ENCODE measurements around the gene PEX5L.

The PEX5L gene

DNA sequence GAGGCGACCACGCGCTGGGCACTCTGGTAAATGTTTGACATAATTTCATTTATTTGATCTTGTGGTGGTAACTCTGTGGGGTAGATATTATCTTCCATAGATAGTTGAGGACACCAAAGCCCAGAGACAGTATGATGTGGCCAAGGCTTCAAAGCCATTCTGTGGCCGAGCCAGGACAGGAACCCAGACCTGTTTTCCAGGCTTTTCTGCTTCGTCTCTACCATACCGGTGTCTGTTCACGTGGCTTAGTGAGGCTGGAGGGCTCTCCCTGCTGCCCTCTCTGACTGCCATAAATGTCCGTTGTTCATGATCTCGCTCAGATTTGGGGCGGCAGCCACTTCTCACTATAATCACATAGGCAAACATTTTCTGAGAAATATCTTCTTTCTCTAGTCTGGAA is 134.7 kb downstream of the PEX5L start:
- DNase-seq (ENCODE audit: low read depth in 2 of 2, low spot score in 1 of 2), result no peak

DNA sequence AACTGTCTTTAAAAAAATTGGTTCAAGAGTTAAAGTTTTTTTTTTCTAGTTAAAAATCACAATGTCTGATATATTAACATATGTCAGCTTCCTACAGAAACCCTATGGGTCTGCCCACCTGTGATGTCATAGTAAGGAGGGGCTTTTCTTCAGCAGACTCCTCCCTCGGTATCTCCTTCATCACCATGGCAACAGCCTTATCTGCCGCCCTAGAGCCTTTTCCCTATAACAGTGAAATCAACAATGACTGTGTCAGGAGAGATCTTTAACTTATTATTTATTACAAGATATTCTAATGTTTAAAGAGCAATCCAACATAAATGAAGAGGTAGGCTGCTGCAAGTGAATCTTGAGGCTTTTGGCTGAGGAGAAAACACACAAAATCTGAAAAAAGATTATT is 138.7 kb downstream of the PEX5L start:
- no peak for DNase-seq (ENCODE audit: low read depth in 2 of 2, low spot score in 1 of 2)

DNA sequence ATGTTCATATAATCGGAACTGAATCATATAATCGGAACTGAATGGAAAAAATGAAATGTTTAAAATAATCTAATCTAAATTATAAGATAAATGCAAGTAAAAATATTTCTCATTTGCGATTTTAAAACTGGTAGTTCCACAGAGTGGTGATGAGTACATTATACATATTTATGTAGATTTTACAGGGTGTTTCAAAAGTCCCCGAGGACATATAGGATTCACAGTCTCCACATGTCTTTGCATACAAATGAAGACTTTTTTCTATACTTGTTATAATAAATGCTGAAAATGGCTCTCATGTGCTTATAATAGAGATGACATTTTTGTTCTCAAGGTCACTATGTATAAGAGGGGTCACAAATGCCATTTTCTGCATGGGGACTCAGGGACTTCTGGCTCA is 139.5 kb downstream of the PEX5L start:
- DNase-seq (ENCODE audit: low read depth in 2 of 2, low spot score in 1 of 2), result no peak

DNA sequence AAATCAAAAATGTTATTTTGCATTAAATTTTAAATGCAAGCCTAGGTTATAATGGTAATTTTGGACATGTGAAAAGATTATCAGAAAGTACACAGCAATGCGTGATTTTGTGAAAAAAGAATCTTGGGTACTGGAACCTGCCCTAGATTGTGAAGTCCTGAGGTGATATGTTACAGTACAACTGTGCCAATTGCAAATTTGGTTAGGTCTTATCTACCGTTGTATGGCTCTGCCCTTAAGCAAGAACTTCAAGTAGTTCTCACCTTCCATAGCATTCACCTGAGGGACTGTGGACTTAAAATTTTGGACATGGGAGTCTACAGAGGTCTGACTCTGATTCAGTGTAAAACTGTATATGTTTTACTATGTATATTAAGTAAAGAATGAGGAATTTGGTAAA is 140.2 kb downstream of the PEX5L start:
- no peak for DNase-seq (ENCODE audit: low read depth in 2 of 2, low spot score in 1 of 2)

DNA sequence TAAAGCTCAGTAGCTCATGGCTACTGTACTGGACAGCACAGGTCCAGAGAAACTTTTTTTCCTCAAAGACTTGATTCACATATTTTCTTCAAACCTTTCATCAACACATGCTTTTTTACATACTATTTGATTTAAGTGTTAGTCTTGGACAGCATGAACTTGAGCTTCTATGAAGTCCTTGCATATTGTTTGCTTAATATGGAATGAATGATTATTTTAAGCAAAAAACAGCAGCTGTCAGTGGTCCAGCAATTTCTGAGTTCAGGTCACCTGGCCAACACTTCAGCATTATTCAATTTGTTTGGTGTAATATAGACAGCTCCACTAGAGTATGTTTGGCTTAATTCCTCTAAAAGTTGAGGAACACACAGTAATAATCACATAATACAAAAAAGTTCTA is 141.4 kb downstream of the PEX5L start:
- DNase-seq (ENCODE audit: low read depth in 2 of 2, low spot score in 1 of 2), result no peak

DNA sequence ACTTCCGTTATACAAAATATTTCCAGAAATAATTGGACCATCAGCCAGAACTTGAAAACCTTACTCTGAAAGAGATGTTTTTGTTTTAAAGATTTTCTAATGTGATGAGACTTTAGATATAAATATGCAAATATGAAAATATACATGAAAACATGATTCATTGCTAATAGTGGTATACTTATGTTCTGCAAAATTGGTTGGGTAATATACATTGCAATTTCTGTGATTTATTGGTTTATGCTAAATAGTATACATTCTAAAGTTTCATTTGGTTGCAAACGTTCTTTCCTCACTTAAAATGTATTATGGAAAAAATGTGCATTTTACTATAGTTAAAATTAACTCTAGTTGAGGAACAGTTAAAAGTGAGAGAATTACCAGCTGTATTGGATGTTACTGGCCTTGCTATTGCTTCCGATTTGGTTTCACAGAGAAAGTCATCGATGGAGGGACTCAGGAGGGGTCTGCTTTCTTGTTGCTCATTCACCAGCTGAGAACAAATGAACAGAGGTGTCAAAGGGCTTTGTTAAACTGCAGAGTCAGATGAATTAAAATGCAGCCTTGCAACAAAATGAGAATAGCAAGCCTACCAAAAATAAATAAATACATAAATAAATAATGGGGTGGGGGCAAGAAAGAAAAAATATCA is 149.3 kb downstream of the PEX5L start:
- DNase-seq (ENCODE audit: low read depth in 2 of 2, low spot score in 1 of 2), result no peak

DNA sequence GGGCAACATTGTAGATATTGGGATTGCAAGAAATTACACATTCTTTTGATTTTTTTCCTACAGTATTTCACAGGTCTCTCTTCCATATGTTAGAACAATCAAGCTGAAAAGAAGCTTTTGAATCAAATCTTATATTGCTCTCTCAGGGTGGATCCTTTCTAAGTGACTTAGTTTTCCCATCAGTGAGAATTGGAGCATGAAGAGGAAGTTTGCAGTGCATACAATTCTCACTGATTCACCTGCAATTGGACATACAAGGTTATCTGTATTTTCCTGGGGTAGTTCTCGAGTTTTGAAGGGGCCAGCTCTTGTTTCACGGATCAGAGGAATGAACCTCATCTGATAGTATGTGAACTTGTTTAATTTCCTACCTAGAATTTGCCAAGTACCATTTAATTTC is 150.8 kb downstream of the PEX5L start:
- no peak for DNase-seq (ENCODE audit: low read depth in 2 of 2, low spot score in 1 of 2)

DNA sequence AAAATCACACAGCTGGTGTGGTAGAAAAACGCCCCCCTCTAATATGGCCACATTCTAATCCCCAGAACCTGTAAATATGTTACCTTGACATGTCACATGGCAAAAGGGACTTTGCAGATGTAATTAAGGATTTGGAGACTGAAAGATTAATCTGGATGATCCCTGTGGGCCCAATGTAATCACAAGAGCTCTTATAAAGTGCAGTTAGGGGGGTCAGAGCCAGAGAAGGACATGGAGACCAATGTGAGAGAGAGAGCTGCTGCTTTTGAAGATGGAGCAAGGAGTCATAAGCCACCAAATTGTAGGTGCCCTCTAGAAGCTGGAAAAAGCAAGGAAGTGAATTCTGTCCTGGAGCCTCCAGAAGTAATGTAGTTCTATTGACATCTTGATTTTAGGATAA is 152.6 kb downstream of the PEX5L start:
- DNase-seq (ENCODE audit: low read depth in 2 of 2, low spot score in 1 of 2), result no peak

DNA sequence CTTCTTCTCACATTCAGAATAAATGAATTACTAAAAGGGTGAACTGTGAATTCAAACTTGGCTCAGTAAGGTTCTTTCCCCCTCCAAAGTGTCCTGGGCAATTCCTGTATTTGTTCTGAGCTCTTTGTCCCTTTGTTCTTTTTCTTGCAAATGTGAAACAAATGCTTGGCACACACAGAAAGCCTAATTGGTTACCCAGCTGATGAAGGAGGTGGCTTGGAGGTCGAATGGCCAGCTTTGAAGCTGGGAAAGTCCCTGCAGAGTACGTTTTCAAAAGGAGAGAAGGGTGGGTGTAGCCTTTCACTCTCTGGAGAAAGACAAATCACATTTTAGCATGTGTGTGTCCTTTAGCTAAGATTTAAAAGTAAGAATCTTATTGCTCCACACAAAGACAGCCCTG is 154.4 kb downstream of the PEX5L start:
- no peak for DNase-seq (ENCODE audit: low read depth in 2 of 2, low spot score in 1 of 2)

DNA sequence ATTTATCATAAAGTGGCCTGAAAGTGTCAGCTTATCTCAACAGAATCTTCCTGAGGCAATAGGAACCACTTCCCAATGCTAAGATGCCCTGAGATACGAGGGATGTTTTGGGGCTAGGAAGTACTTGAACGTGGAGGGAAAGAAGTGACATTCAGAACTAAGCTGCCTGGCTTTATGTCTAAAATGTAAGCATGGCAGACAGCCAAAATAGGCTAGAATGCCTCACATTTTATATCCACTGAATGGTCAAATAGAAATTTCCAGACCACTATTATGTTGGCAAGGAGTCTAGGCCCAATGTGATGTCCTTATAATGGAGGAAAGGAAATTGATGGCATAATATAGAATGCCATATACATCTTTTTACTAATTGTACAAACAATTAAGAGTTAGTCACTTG is 154.9 kb downstream of the PEX5L start:
- DNase-seq (ENCODE audit: low read depth in 2 of 2, low spot score in 1 of 2), result no peak

DNA sequence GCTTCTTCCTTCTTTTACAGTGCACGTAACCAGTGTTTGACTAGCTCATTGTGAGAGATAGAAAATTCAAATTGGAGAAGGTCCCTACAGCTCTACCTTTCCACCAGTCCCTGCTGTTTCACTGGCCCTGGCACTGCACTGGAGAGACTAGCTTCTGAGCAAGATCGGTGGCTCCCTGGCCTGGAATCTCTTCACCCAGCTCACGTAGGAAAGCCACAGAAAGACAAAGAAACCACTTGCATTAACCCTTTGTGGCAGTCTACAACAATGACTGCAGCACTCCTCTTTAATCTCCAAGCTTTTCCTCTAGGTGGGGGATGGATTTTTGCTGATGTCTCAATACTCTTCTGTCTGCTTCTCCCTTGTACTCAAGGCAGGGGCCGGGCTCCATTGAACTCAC is 155.9 kb downstream of the PEX5L start:
- no peak for DNase-seq (ENCODE audit: low read depth in 2 of 2, low spot score in 1 of 2)

DNA sequence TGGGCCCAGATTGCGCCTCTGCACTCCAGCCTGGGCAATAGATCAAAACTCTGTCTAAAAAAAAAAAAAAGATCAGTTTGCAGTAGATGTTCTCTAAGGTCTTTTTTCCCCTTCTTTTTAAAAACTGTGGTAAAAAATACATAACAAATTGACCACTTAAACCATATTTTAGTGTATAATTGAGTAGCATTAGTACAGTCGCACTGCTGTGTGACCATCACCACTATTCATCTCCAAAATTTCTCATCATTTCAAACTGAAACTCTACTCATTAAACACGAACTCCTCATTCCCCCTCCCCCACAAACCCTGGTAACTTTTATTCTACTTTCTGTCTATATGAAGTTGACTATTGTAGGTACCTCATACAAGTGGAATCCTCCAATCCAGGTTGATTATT is 160.3 kb downstream of the PEX5L start:
- no peak for DNase-seq (ENCODE audit: low read depth in 2 of 2, low spot score in 1 of 2)

DNA sequence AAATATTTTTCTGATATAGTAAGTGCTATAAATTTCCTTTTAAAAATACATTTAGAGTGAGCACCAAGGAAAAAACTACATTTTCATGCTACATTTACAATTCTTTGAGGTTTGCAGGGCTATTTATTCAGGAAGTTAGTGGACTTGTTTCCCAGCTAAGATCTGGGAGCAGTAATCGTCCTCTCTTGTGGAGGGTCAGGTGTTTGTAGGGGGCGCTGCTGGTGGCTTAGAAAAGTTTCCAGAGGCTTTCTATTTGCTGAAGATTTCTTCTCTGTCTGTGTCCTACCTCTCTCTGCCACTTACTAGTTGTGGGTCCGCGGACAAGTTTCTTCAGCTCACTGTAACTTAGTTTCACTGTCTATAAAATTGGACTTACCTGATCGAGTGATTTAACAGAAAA is 163.9 kb downstream of the PEX5L start:
- no peak for DNase-seq (ENCODE audit: low read depth in 2 of 2, low spot score in 1 of 2)

DNA sequence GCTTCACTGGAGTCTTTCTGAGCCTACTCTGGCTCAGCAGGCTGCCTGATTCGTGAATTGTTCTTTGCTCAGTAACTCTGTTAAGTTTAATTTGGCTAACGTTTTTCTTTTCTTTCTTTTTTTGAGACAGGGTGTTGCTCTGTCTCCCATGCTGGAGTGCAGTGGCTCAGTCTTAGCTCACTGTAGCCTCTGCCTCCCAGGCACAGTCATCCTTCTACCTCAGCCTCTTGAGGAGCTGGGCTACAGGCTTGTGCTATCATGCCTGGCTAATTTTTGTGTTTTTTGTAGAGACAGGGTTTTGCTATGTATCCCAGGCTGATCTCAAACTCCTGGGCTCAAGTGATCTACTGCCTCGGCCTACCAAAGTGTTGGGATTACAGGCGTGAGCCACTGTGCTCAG is 165.0 kb downstream of the PEX5L start:
- DNase-seq (ENCODE audit: low read depth in 2 of 2, low spot score in 1 of 2), result no peak

DNA sequence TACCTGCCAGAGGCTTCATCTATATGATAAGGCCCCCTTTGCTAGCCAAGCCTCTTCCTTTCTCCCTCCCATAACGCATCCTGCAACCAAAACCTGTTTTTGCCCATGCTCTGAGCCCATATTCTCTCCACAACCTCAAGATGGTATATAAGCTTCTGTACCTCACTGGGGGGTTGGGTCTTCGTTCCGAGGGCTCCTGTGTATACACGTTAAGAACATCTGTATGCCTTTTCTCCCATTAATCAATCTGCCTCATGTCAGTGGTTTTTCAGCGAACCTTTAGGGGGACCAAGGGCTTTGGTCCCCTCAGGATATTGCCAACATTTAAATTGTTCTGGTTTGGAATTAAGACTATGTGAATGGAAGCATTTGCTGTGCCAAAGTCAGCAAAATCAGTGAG is 168.0 kb downstream of the PEX5L start:
- DNase-seq (ENCODE audit: low read depth in 2 of 2, low spot score in 1 of 2), result no peak

DNA sequence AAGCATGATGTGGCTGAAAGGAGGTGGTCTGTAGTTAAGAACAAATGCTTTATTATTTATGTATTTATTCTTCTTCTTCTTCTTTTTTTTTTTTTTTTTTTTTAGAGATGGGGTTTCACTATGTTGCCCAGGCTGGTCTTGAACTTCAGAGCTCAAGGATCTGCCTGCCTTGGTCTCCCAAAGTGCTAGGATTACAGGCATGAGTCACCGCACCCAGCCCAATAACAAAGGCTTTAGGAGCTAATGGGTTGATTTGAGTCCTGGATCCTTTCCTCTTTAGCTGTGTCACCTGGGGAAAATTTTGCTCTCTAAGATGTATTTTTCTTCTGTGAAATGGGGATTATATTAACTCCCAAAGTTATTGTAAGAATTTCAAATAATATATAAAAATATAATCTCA is 168.8 kb downstream of the PEX5L start:
- no peak for DNase-seq (ENCODE audit: low read depth in 2 of 2, low spot score in 1 of 2)

DNA sequence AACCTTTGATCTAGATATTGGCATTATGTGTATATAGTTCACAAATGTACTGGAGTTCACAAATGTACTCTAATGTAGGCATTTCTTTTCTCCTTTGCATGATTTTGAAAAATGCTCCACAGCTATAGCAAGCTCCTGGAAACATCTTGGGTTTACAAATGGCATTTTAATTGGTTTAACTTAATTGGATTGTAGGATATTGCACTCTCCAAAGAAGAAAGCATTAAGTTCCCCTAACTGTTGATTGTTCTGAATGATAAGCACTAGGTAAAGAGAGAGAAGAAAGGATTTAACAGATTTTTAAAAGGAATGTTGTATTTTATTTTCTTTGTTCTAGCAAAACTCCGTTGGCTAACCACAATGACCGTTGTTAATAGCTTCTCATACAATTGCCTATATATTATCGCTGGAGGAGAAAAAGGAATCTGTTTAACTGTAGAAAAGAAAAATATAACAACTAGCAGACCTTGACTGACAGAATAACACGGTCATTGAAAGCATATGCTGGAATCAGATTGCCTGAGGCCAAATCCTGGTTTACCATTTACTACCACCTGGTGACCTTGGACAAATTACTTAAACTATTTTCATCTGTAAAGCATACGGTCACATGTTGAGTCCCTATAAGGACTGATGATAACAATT is 170.8 kb downstream of the PEX5L start:
- no peak for DNase-seq (ENCODE audit: low read depth in 2 of 2, low spot score in 1 of 2)

DNA sequence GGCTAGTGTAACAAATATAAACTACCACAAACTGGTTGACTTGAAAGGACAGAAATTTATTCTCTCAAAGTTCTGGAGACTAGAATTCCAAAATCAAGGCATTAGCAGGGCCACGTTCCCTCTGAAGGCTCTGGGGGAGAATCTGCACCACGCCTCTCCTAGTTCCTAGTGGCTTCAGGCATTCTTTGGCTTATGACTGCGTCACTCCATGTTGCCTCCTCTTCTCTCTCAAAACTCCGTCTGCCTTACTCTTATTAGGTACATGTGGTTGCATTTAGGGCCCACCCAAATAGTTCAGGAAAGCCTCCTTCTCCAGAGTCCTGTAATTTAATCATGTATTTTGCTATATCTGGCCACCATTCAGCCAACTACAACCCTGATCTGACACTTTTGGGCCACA is 174.8 kb downstream of the PEX5L start:
- DNase-seq (ENCODE audit: low read depth in 2 of 2, low spot score in 1 of 2), result no peak

DNA sequence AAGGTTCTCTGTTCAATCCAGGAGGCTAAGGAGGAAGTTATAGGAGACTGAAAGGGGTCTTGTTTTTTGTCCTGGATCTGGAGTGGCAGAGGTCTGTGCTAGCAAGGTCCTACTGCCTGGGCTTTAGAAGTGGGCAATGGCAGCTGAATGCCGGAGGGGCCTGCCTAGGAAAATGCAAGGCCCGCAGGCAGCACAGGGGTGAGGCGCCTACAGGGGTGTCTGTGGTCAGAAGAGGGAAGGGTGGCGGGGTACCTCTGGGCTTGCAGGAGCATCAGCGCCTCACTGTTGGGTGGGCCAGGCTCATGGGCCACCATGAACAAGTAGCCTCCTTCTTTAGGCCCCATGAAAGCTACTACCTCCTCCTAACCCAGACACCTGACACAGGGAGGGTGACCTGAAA is 175.4 kb downstream of the PEX5L start:
- DNase-seq (ENCODE audit: low read depth in 2 of 2, low spot score in 1 of 2), result no peak

DNA sequence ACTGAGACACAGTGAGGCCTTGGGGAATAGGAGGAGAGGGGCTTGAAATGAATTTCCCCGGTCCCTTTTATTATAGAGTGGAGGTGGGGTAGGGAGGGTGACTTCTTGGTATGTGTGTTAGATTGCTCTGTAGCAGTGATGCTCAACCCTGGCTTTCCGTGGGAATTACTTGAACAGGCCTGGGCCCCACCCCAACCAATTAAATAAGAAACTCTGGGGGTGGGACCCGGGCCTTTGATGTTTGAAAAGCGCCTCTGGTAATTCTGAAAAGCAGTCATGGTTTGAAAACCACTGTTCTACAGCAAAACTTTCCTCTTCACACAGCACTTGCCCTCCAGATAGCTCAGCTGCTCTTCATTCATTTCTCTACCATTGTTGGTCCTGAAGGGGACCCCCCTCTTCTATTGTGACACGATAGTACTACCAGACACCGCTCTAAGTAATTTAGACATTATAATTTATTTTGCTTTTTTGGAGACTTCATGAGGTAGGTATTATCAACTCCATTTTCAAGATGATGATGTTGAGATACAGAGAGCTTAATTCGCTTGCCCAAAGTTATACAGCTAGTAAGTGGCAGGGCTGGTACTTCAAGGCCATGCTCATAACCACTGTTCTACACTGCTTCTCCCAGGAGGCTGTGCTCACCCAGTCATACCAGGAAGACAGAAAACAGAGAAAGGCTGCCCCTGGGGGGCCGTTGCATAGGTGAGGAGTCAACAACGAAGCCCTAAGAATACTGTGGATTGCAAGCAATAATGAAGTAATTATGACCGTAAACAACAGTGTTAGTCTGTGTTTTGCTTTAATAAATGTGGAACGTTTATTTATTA is 176.2 kb downstream of the PEX5L start:
- no peak for DNase-seq (ENCODE audit: low read depth in 2 of 2, low spot score in 1 of 2)

DNA sequence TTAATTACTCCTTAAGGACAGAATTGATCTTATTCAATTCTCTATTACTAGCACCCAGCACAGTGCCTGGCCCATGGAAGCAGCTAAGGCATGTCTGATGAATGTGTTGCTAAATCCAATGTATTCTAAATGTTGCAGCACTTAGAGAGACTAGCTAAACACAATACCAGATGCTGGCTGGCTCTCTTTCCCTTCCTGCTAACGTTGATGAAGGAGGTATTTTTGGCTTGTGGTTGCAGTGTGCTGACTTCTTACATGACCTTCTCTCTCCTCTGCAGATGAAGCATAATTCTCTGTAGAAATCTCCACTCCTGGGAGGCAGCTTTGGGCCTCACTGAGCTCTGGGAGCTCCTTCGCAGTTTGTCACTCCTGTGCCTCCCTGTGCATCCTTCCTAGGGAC is 183.6 kb downstream of the PEX5L start:
- DNase-seq (ENCODE audit: low read depth in 2 of 2, low spot score in 1 of 2), result no peak

DNA sequence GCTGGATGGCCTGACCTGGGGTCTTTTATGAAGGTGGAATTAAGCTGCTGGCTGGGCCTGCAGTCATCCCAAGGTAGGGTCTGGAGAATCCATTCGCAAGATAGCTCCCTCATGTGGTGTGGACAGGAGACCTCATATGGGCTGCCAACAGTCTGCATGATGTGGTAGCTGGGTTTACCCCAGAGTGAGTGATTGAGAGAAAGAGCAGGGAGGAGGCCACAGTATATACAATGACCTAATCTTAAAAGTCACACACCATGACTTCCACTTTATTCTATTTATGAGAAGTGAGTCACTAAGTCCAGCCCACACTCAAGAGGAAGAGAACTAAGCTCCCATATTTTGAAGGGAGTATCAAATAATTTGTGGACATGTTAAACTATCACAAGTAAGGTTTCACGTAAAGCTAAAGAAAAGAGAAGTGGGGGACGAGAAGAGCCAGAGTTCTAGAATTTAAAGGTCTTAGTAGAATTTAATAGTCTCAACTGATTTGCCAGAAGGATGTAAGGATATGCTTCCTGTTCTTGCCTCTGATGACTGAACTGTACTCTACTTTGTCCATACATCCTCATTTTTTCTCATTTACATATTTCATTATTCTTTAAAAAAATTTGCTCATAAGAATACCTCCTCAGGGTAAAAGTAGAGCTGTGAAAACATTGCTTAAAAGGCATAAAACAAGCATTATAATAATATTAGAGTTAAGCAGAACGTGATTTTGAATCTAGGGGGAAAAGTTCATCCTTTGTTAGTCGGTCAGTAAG is 184.4 kb downstream of the PEX5L start:
- no peak for DNase-seq (ENCODE audit: low read depth in 2 of 2, low spot score in 1 of 2)
